WTC11 (cell line): ENCODE data around the gene FBN2.

ENCODE experiments used
- CBFB ChIP-seq: sonication (generic); formaldehyde crosslinking; IDR thresholded peaks from 2 replicates; pipeline ENCODE4 v1.8.1; 2022; ENCODE audit warnings: mild to moderate bottlenecking, low read depth, missing genetic modification reagents
- ESRRA ChIP-seq: sonication (generic); formaldehyde crosslinking; IDR thresholded peaks from 2 replicates; pipeline ENCODE4 v1.8.1; 2022; ENCODE audit warnings: mild to moderate bottlenecking, missing genetic modification reagents, borderline replicate concordance
- NR2C2 ChIP-seq: sonication (generic); formaldehyde crosslinking; IDR thresholded peaks from 2 replicates; pipeline ENCODE4 v1.8.0; 2022; ENCODE audit warnings: mild to moderate bottlenecking, missing genetic modification reagents
- OVOL2 ChIP-seq: fragments of 250-450 bp; sonication (Bioruptor Pico); IDR thresholded peaks from 2 replicates; pipeline ENCODE4 v1.9.0; 2021; ENCODE audit warnings: mild to moderate bottlenecking, borderline replicate concordance
- ZNF232 ChIP-seq: sonication (generic); formaldehyde crosslinking; IDR thresholded peaks from 2 replicates; pipeline ENCODE4 v1.8.0; 2022; ENCODE audit warnings: mild to moderate bottlenecking, missing genetic modification reagents
- ZNF263 ChIP-seq: sonication (generic); formaldehyde crosslinking; IDR thresholded peaks from 2 replicates; pipeline ENCODE4 v1.8.1; 2022; ENCODE audit warnings: low read depth, mild to moderate bottlenecking, moderate library complexity, missing genetic modification reagents
- TF ChIP-seq, protein P1 (sequence below): fragments of 200-600 bp; IDR thresholded peaks from 2 replicates; pipeline ENCODE4 v1.8.0; 2022; ENCODE audit warnings: antibody characterized with exemption
- TF ChIP-seq, protein P2 (sequence below): sonication (generic); formaldehyde crosslinking; IDR thresholded peaks from 2 replicates; pipeline ENCODE4 v1.8.0; 2022; ENCODE audit warnings: mild to moderate bottlenecking, missing genetic modification reagents

DNA sequence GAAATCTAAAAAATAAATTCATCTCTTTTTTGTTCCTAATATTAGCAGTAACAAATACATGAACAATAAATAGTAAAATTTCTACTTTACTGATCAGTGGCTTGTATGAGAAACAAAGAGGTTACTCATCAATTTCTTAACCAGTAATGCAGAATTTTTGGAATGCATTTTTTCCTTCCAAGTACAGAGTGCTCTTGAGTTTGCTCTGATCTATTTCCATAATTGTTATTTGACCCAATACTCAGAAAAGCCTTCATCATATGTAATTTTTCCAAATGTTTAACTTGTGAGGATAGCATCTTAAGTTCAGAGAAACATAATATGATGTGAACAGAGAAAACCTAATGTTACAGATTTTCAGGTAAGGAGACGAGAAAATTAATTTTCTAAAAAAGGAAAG is 47.3 kb downstream of the FBN2 start:
- TF ChIP-seq, protein P1, sequence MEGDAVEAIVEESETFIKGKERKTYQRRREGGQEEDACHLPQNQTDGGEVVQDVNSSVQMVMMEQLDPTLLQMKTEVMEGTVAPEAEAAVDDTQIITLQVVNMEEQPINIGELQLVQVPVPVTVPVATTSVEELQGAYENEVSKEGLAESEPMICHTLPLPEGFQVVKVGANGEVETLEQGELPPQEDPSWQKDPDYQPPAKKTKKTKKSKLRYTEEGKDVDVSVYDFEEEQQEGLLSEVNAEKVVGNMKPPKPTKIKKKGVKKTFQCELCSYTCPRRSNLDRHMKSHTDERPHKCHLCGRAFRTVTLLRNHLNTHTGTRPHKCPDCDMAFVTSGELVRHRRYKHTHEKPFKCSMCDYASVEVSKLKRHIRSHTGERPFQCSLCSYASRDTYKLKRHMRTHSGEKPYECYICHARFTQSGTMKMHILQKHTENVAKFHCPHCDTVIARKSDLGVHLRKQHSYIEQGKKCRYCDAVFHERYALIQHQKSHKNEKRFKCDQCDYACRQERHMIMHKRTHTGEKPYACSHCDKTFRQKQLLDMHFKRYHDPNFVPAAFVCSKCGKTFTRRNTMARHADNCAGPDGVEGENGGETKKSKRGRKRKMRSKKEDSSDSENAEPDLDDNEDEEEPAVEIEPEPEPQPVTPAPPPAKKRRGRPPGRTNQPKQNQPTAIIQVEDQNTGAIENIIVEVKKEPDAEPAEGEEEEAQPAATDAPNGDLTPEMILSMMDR = no peak
- TF ChIP-seq ZNF263 (CRISPR knock-in tag) (no peak), CBFB (CRISPR knock-in tag) (no peak), ESRRA (CRISPR knock-in tag) (no peak), OVOL2 (CRISPR knock-in tag) (no peak), ZNF232 (no peak), NR2C2 (no peak)
- TF ChIP-seq, protein P2, sequence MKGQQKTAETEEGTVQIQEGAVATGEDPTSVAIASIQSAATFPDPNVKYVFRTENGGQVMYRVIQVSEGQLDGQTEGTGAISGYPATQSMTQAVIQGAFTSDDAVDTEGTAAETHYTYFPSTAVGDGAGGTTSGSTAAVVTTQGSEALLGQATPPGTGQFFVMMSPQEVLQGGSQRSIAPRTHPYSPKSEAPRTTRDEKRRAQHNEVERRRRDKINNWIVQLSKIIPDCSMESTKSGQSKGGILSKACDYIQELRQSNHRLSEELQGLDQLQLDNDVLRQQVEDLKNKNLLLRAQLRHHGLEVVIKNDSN (CRISPR knock-in tag) = no peak
